Lower leg skin (tissue), 4 donors: ENCODE results near the gene SDC4. TPM values are rescaled to one million over a fixed set of nuclear protein-coding genes. Genes with fewer than 3 reads are reported as not detected.

Source experiments
- DNase-seq, 2 donors: peaks; one replicate each; pipeline ENCODE4 v3.0.0-alpha.2; 2019; ENCODE audit warnings: low spot score in 2 of 2
- H3K4me3 ChIP-seq: fragments of 200-600 bp; sonication (generic); 2 replicates; pipeline ENCODE4 v1.5.1; 2017; ENCODE audit warnings: mild to moderate bottlenecking, low read depth; ENCODE audit not compliant: poor library complexity, severe bottlenecking
- CTCF ChIP-seq, 3 donors: fragments of 450-650 bp; IDR thresholded peaks; one replicate each; pipeline ENCODE4 v1.5.1; 2016; ENCODE audit warnings: antibody characterized with exemption in 3 of 3, mild to moderate bottlenecking in 3 of 3, moderate library complexity in 2 of 3
- POLR2A ChIP-seq, 2 donors: fragments of 450-650 bp; IDR thresholded peaks; one replicate each; pipeline ENCODE4 v1.6.1; 2016 to 2017; ENCODE audit warnings: antibody characterized with exemption in 2 of 2, mild to moderate bottlenecking in 1 of 2, moderate library complexity in 1 of 2
- WGBS, 2 donors: methylation state at CpG; one replicate each; pipeline ENCODE4 v1.1.5; 2018; 5-methylcytosine and 5-hydroxymethylcytosine counted together
- intact Hi-C: fragments of 100-400 bp; cut with DNase I; formaldehyde crosslinking; loops from one replicate; pipeline ENCODE4 v1.15.0; 2023; ENCODE audit warnings: low total_unique reads
- total RNA-seq, 4 donors: library from RNA; depleted of rRNA; stranded (reverse); fragments of >200 nt; gene quantifications; one replicate each; pipeline ENCODE4 v1.1.0, GENCODE V29; 2016

The SDC4 gene
- total RNA-seq, 4 donors from 2014 or later = 226 to 317 (median 278) TPM

- intact Hi-C loops = no loop called here
- DNase-seq = peak in 1 of 2 donors; percentile 74
- H3K4me3 ChIP-seq = no peak overlapping the region
- 33 to 53% methylated on average over 11 of the region's 11 CpGs for WGBS, 2 donors
- TF ChIP-seq CTCF (IDR thresholded peaks at IDR 0.05) (no peak), POLR2A (IDR thresholded peaks at IDR 0.05) (no peak)
These were observed 11.5 kb downstream of the SDC4 start for GRCh38 chr20:45336530-45337366.

- H3K4me3 ChIP-seq = no peak overlapping the region
- intact Hi-C loops = no loop called here
- TF ChIP-seq CTCF (IDR thresholded peaks at IDR 0.05) (no peak), POLR2A (IDR thresholded peaks at IDR 0.05) (no peak)
- no peak for DNase-seq
- WGBS, 2 donors = 87 to 95% methylated on average over 3 of the region's 3 CpGs
These were observed 17.7 kb downstream of the SDC4 start for GRCh38 chr20:45330476-45330875.

- H3K4me3 ChIP-seq = no peak overlapping the region
- intact Hi-C loops = no loop called here
- WGBS, 2 donors = 68 to 77% methylated on average over 7 of the region's 7 CpGs
- TF ChIP-seq POLR2A (IDR thresholded peaks at IDR 0.05) = no peak
- TF ChIP-seq CTCF (IDR thresholded peaks at IDR 0.05) = no peak
- DNase-seq = no peak
These were observed 18.5 kb downstream of the SDC4 start for GRCh38 chr20:45329497-45330319.

DNA sequence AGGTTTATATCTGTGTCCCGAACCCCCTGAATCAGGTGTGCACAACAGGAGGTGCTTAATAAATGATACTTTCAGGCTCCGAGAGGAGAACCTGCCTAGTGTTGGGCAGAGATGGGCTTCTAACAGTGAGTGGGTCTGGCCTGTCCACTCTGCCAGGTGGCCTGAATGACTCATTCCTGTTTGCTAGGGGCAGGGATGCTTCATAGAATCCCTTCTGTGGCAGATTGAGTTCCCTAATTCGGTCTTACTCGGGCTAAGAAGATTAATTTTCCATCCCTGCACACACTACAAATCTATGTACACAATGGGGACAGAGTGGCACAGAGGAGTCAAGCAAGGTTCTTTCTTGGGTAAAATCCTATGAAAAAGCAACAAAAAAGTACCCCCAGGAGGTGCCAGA lies 19.8 kb downstream of the SDC4 start:
- no peak for TF ChIP-seq POLR2A (IDR thresholded peaks at IDR 0.05)
- TF ChIP-seq CTCF (IDR thresholded peaks at IDR 0.05) = no peak
- no peak overlapping the region for H3K4me3 ChIP-seq
- no peak for DNase-seq
- WGBS, 2 donors = 91 to 99% methylated on average over 4 of the region's 4 CpGs
- intact Hi-C loops = no loop called here

DNA sequence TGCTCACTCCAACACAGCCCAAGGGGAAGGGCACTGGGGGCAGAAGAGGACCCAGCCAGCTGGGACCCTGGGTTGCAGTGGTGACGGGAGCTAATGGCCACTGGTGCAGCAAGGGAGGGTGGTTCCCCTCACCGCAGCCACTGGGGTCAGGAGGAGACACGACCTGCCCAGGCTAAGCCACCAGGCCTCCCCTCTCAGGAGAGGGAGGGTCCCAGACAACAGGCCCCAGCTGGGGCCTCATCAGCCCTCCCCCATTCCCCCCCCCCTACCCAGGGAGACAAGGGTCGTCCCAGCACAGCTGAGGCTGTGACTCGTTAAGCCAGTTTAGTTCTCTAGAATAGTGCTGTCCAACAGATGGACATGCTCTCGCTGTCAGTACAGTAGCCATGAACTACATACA lies 22.9 kb downstream of the SDC4 start:
- no peak for DNase-seq
- TF ChIP-seq CTCF (IDR thresholded peaks at IDR 0.05) = no peak
- no peak for TF ChIP-seq POLR2A (IDR thresholded peaks at IDR 0.05)
- 62 to 68% methylated on average over 4 to 6 of the region's 6 CpGs for WGBS, 2 donors
- intact Hi-C loops = no loop called here
- H3K4me3 ChIP-seq = no peak overlapping the region
